Right lung (tissue), 5 donors: ENCODE results near the gene LYZL1. TPM values are rescaled to one million over a fixed set of nuclear protein-coding genes. Genes with fewer than 3 reads are reported as not detected.
"Not testable (repeated sequence)": the region's sequence is repeated elsewhere in the genome, so short reads cannot be mapped to it uniquely, and the experiment has no call there.

Experiments
- DNase-seq, 2 donors: peaks; one replicate each; pipeline ENCODE4 v3.0.0-alpha.2; 2013
- polyA plus RNA-seq, 5 donors: library from polyadenylated mRNA; unstranded; fragments of 120-200 nt; gene quantifications; one replicate each; pipeline versions ENCODE4 v1.2.1 to v1.2.3, GENCODE V29; 2013; ENCODE audit warnings: inconsistent platforms in 1 of 5, low replicate concordance in 1 of 5; ENCODE audit not compliant: insufficient read length in 5 of 5, insufficient read depth in 1 of 5

Gene LYZL1
- polyA plus RNA-seq, 5 donors = not detected

DNA sequence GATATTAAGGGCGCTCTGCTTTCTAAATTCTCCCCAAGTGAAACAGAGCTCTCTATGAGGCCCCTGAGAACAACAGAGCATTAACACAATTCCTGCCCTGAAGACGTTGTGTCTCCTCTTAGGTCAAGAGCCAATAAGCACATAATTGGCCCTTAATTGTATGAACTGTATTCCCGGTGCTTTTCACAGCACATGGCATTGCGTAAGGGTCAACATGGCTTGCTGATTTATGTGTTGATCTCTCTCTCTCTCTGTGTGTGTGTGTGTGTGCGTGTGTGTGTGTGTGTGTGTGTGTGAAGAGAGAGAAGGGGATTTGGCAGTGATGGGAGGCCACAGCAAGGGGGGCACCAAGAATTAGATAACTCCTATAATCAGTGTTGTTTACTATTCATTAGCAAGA lies 40.5 kb downstream of the LYZL1 start:
- peak in 1 of 2 donors; percentile 47 for DNase-seq

DNA sequence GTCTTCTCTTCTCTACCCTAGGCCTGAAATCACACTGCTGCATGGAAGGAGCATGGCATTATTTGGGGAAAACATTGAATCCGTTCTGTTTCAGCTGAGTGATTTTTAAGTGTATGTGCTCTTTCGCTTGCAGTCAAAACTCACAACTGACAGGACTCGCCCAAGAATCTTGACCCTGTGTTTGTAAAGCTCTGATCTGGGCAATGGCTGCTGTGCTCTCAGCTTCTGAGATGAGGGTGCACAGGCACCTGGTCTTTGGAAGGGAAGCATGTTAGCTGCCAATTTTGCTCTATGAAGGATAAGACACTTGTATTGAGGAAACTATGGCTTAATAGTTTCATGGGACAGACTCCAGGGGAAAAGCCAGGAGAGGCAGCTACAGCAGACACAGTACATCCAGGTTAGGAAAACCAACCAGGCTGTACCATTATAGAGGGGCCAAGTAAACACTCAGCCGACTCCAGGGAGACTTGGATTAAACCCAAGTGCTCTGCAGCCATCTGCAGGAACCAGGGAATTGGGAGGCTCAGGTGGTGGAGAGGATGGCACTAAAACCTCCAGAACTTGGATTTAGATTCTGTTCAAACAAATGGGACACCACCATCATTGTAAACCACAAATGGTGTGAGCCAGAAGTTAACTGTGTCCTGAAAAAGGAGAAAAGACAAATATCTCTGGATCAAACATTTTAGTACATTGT lies 43.3 kb downstream of the LYZL1 start:
- DNase-seq = no peak

DNA sequence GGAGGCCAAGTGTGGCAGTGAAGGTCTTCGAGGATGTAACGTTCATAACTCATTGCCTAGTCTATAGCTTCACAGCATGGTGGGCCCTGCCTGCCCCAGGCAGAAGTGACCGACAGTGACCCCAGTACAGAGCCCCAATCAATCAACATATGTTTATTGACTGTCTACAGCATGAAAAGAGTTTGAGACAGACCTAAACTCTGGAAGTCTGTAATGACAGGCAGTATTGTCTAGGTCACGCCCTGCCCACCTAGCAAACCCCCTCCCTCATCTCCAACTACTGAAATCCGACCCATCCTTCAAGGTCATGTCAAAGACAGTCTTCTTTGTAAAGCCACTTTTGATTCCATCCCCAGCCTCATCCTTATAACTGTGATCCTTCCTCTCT lies 43.9 kb downstream of the LYZL1 start:
- DNase-seq = no peak

DNA sequence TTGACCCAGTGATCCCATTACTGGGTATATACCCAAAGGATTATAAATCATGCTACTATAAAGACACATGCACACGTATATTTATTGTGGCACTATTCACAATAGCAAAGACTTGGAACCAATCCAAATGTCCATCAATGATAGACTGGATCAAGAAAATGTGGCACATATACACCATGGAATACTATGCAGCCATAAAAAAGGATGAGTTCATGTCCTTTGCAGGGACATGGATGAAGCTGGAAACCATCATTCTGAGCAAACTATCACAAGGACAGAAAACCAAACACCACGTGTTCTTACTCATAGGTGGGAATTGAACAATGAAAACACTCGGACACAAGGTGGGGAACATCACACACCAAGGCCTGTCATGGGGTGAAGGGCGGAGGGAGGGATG lies 48.7 kb downstream of the LYZL1 start:
- DNase-seq = not testable (repeated sequence)

DNA sequence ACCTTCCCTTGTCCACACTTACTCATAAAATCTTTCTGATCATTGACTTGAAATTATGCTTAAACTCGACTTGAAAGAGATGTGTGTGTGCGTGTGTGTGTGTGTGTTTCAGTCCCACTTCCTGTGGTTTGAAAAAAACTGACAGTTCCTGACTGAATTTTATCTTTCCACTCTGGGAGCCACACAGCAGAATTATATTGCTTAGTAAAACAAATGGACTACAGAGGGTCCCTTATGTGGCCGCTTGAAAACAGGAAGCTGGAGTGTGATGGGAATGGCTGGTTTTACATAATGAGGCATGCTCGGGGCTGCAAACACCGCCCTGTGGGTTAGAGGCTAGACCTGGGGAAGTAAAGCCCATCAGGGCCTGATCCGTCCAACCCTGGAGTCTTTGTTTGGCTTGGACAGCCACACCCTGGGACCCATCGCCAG lies 54.8 kb downstream of the LYZL1 start:
- no peak for DNase-seq

DNA sequence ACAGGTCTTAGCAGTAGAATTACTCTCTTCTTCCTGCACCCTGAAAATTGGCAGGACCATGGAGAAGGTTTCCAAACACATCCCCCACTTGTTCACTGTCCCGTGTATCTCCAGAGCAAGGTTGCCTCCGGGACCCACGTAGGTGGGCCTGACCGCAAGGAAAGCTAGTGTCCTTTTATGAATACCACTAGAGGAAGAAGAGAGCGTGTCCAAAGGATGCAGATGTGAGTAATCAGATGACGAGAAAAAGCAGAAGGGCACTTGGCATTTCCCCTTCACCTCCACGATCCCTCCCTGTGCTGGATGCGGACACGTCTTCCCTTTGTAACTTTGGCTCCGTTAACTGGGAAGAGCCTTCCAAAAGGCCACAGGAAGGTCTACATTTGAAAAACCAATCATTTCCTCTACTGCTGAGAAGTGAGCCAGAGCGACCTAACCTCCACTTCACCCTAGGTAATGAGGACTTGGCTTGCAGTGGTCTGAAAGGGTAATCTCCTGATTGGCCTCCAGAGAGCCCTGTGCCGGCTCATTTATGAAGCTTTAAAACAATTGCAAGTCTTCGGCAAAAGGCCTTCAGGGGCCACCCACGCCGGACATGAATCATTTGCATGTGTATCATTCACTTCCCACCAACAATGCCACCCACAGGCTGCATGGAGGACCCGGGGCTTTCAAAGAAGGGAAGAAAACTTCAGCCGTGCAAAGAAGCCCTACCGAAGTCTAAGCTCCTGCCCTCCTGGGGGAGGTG lies 55.4 kb downstream of the LYZL1 start:
- DNase-seq = no peak

DNA sequence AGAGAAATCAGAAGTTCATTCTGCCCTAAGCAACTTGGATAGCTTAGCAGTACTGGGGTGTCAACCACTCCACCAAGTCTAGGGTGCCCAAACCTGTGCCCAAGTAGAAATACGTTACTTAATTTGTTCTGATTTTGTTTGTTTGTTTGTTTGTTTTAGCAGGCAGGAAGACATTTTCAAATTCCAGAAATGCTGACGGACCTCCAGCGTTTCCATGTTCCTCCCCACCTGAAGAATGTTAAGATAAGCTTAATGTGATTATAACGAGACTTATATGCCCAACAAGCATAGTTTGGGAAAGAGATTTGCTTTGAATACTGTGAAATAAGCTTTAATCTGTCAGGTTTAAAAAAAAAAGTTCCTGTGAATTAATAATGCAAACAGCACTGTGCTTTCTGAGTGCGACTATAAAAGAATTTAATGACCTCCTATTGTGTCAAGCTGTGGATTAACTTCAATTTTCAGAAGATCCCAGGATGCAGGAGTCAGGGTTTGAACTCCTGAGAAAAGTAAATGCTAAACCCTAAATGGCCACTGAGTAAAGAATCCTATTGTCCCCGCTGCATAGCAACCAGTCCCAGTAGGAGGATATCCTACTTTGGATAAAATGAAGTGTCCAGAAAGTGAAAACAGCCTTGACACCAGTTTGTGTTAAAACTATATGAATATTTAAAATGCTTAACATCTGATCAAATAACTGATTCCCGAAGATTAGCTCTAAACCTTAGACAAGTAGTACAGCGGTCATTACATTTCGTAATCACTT lies 56.5 kb downstream of the LYZL1 start:
- no peak for DNase-seq

DNA sequence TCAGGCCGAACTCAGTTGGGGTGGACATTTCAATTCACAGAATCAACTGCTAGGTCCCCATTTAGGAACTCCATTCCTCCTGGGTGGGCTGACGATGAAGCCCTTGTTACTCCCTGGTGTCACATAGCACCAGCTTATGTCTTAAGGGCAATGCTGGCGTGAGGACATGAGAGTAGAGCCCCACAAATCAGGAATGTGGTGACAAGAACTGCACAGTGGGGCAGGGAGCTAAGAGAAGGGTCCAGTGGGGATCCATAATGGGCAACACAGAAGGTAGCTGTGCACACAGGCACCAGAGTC lies 57.0 kb downstream of the LYZL1 start:
- DNase-seq = no peak

DNA sequence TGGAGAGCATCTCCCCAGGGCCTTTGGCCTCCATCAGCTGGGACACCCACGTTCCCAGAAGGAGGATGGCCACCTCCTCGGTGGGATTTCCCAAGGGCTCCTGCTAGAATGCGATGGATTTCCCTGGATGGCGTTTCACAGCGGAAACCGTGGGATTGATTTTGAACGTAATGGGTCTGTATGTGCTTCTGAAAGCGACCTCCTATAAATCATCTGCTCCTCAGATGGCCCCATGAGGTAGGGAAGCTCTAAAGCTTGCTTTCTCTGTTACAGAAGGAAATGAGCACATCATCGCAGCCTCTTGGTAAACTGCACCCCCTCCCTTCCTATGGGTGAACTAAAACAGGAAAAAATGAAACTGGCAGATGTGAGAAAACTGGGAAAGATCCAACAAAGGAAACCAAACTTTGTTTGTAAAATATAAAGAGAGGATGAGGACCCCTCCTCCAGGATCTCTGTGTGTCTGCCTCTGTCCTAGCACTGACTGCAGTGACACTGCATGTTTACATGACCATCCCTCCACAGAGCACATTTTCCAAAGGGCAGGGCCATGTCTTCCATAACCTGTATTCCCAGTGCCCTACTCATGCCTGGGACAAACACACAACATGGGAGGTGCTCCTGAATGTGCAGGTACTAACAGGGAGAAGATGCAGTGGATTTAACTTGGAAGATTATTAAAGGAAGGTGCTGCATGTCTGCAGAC lies 57.6 kb downstream of the LYZL1 start:
- no peak for DNase-seq

DNA sequence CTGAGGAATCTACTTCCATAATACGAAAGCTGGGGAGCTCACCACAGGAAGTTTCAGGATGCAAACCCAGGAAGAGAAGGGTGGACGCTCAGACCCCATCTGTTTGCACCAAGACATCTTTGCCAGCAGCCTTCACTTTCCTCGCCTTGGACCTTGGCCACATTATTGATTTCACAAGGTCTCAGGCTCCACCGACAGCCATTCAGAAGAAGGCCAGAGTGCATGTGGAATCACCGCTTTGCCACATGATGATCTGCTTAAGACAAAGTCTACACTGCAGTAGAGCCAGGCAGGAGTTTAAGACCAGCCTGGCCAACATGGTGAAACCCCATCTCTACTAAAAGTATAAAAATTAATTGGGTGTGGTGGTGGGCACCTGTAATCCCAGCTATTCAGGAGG lies 60.0 kb downstream of the LYZL1 start:
- DNase-seq = no peak

DNA sequence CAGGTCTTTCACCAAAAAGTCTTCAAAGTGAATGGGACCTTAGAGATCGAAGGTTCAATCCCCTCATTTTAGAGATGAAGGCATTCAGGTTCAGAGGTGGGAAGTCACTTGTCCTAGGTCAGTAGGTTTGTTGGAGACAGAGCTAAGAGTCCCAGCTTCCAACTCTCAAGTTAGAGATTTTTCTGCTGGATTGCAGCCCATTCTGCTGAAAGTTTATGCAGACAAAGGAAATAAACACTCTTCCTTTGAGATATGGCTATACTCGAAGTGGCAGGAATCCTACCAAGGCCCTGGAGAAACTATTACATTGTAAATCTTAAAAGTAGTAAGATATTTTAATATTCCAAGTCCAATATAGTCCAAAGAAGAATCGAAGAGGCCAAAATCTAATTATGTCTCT lies 64.4 kb downstream of the LYZL1 start:
- peak in 1 of 2 donors; percentile 26 for DNase-seq

DNA sequence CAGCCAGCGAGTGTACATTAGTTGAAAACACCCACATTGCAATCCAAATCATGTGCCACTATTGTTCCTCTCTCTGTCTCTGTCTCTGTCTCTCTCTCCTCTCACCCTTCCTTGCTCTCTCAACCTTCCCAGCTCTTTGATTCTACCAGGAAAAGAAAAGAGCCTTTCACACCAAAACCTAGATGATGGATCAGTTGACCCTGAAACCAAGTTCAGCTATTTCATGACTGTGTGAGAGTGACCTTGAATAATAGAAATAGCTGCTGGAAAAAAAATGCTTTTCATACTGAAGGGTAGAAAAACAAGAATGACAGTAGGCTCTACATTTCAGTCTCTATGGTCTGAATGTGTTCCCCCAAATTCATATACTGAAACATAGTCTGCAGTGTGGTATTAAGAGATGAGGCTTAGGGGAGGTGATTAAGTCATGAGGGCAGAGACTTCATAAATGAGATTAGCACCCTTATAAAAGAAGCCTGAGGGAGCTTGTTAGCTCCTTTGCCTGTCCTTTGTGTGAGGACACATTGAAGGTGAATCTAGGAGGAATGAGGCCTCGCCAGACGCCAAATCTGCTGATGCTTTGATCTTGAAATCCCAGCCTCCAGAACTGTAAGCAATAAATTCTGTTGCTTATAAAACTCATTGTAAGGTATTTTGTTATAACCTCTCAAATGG lies 65.2 kb downstream of the LYZL1 start:
- DNase-seq = no peak

DNA sequence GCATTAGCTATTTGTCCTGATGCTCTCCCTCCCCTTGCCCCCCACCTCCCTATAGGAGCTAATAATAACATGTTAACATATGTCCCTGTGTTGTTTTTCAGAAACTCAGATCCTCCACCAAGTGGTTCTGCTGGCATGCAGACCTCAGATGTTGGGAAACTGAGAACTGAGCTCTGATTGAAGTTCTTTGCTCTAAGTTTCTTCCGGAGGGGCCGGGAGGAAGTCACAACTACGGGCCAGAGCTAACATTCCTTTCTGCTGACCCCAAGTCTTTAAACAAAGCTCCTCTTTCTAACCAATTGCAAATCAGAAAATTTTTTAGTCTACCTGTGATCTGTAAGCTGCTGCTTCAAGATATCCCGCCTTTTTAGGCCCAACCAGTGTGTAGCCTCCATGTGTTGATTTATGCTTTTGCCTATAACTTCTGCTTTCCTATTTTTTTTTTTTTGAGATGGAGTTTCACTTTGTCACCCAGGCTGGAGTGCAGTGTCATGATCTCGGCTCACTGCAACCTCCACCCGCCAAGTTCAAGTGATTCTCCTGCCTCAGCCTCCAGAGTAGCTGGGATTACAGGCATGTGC lies 66.6 kb downstream of the LYZL1 start:
- DNase-seq = no peak

DNA sequence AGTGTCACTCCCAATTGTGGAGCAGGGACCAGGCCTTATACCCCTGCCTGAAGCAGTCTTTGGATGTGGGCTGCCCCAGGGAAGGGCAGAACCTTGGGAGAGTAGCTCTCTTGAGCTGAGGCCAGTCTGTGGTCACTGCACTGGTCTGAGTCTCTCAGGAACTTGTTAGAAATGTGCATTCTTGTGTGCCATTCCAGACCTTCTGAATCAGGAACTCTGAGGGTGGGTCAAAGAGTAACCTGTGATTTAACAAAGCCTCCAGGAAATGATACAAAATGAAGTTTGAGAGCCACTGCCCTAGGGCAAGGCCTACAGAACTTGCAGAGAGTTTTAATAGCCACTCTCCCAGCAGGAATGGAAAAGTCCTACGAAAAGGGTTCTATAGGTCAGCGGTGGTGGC lies 68.1 kb downstream of the LYZL1 start:
- DNase-seq = no peak

DNA sequence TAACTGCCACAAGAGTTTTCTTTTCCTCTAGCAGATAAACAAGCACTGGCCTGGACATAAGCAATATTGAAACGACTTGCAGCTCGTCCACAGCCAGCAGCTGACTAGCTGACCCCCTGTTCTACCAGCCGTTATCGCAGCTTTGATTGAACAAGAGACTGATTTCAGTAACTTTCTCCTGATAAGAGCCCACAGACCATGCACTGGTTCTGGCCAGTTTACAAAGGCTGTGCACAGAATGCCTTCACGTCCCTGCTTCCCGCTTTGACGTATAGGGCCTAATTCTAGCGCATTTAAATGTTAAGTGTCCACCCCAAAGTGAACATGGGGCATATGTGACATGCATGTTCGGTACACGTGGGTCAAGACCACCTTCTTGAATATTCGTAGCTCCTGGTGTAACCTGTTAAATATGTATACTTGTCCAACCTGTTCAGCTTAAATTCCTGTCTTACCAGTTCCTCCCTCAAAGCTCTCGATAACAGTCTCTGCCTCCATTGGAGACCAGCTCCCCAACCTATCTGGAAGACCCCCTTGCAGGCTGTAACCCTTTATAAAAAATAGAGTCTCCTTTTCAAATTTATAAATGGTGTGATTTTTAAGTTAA lies 69.2 kb downstream of the LYZL1 start:
- DNase-seq = no peak

DNA sequence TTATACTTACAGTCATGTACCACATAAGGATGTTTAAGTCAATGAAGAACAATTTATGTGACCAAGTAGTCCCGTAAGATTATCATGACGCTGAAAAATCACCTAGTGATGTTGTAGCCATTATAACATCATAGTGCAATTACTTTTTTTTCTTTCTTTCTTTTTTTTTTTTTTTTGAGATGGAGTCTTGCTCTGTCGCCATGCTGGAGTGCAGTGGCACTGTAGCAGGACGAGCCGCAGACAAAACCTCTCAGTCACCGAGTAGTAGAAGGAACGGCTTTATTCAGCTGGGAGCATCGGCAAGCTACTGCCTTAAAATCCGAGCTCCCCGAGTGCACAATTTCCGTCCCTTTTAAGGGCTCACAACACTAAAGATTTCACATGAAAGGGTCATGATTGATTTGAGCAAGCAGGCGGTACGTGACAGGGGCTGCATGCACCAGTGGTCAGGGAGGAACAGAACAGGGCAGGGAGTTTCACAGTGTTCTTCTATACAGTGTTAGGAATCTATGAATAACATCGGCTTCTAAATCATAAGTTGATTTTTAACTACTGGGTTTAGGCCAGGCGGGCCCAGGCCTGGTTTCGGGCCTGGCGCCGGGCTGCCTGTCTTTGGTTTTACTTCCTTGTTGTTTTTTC lies 71.5 kb downstream of the LYZL1 start:
- not testable (repeated sequence) for DNase-seq
